SU-DHL-6 (cell line): ENCODE data around the gene MGMT.

Experiments used
- EZH2phosphoT487 ChIP-seq: fragments of 200-600 bp; sonication (generic), shearing (Covaris generic); conservative IDR thresholded peaks from 2 replicates; pipeline ENCODE4 v1.6.1; 2018; ENCODE audit warnings: mild to moderate bottlenecking, antibody characterized with exemption, low read length, moderate library complexity, mixed read lengths
- TF ChIP-seq, protein P1 (sequence below): fragments of 200-600 bp; sonication (generic); IDR thresholded peaks from one replicate; pipeline ENCODE4 v1.5.1; 2017; ENCODE audit warnings: antibody characterized with exemption, mild to moderate bottlenecking, low read length, moderate library complexity; ENCODE audit not compliant: insufficient read depth, poor library complexity, severe bottlenecking

DNA sequence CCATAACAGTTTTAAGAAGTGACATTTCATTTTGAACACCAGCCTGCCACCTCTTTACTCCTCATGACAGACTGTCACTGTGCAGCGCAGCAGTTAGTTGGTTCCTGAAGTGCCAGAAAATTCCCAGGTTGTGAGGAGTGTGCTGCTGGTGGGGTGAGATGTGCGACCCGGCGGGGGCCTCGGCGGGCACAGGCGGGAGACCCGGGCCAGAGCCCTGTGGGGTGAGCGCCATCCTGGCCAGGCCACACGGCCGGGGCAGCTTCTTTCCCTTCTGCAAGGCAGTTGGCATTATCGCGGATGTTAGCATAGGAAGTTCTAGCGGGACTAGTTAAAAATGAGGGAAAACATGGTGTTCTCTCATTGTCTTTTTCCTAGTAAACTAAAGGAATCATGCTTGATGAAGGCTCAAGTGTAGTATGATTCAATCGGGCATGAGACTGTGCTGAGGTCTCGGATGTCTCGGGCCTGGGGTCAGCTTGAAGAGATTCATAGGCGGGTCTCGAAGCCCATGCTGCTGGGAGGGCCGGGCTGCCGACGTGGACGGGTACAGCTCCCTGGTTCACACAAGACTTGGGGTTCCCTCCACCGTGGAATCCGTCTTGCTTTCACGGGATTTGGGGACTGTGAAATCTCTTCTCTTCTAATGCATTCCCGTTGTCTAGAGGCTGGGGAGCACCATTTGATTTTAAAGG lies 56.1 kb downstream of the MGMT start:
- TF ChIP-seq, protein P1, sequence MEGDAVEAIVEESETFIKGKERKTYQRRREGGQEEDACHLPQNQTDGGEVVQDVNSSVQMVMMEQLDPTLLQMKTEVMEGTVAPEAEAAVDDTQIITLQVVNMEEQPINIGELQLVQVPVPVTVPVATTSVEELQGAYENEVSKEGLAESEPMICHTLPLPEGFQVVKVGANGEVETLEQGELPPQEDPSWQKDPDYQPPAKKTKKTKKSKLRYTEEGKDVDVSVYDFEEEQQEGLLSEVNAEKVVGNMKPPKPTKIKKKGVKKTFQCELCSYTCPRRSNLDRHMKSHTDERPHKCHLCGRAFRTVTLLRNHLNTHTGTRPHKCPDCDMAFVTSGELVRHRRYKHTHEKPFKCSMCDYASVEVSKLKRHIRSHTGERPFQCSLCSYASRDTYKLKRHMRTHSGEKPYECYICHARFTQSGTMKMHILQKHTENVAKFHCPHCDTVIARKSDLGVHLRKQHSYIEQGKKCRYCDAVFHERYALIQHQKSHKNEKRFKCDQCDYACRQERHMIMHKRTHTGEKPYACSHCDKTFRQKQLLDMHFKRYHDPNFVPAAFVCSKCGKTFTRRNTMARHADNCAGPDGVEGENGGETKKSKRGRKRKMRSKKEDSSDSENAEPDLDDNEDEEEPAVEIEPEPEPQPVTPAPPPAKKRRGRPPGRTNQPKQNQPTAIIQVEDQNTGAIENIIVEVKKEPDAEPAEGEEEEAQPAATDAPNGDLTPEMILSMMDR = no peak
- TF ChIP-seq EZH2phosphoT487 = no peak
